GM23338 (cell line): ENCODE results near the gene RHEBL1. TPM values are rescaled to one million over a fixed set of nuclear protein-coding genes. Genes with fewer than 3 reads are reported as not detected.

ENCODE experiments used
- ATAC-seq: fragments of 200-7000 bp; cut with Tn5 transposase; 3 replicates; pipeline ENCODE4 v1.9.1; 2020
- DNase-seq: peaks from one replicate; pipeline ENCODE4 v3.0.0-alpha.2; 2015; ENCODE audit warnings: low spot score
- H2AFZ ChIP-seq: fragments of 200-600 bp; sonication (generic); 2 replicates; pipeline ENCODE4 v1.8.0; 2016; ENCODE audit warnings: antibody characterized with exemption, mild to moderate bottlenecking, moderate library complexity
- H3F3A ChIP-seq: fragments of 200-600 bp; sonication (generic); replicated peaks from 2 replicates; pipeline ENCODE4 v1.8.0; 2017; ENCODE audit warnings: antibody characterized with exemption, mixed run types, low read depth
- H3K27ac ChIP-seq: fragments of 200-600 bp; sonication (generic); 2 replicates; pipeline ENCODE4 v1.6.1; 2016; ENCODE audit warnings: low read depth
- H3K27me3 ChIP-seq: fragments of 200-600 bp; sonication (generic); 2 replicates; pipeline ENCODE4 v1.8.0; 2016; ENCODE audit warnings: mild to moderate bottlenecking, mixed run types, moderate library complexity; ENCODE audit not compliant: insufficient read depth
- H3K36me3 ChIP-seq: fragments of 200-600 bp; sonication (generic); 2 replicates; pipeline ENCODE4 v1.8.0; 2016; ENCODE audit warnings: mild to moderate bottlenecking; ENCODE audit not compliant: insufficient read depth
- H3K4me1 ChIP-seq: fragments of 200-600 bp; sonication (generic); 2 replicates; pipeline ENCODE4 v1.8.0; 2016; ENCODE audit warnings: mild to moderate bottlenecking, moderate library complexity; ENCODE audit not compliant: insufficient read depth
- H3K4me2 ChIP-seq: fragments of 200-600 bp; sonication (generic); 2 replicates; pipeline ENCODE4 v1.7.1; 2017; ENCODE audit warnings: mixed run types
- H3K4me3 ChIP-seq: fragments of 200-600 bp; sonication (generic); 2 replicates; pipeline ENCODE4 v1.6.1; 2016; ENCODE audit warnings: mixed run types
- H3K79me2 ChIP-seq: fragments of 200-600 bp; sonication (generic); replicated peaks from 2 replicates; pipeline ENCODE4 v1.8.0; 2017; ENCODE audit warnings: mild to moderate bottlenecking; ENCODE audit not compliant: insufficient read depth
- H3K9me2 ChIP-seq: fragments of 200-600 bp; sonication (generic); 2 replicates; pipeline ENCODE4 v1.8.0; 2017; ENCODE audit not compliant: insufficient read depth
- H4K20me1 ChIP-seq: fragments of 200-600 bp; sonication (generic); replicated peaks from 2 replicates; pipeline ENCODE4 v1.8.0; 2017; ENCODE audit warnings: mild to moderate bottlenecking; ENCODE audit not compliant: insufficient read depth
- H3K27ac Mint-ChIP-seq: 2 replicates; pipeline ENCODE4 v1.8.0; 2020; ENCODE audit warnings: inconsistent platforms, mild to moderate bottlenecking, moderate library complexity, mixed read lengths
- H3K27me3 Mint-ChIP-seq: 3 replicates; pipeline ENCODE4 v1.8.0; 2022; ENCODE audit warnings: low read depth, mild to moderate bottlenecking, moderate library complexity, mixed read lengths, inconsistent platforms; ENCODE audit not compliant: insufficient read depth, poor library complexity
- H3K36me3 Mint-ChIP-seq: 3 replicates; pipeline ENCODE4 v1.8.0; 2021; ENCODE audit warnings: low read depth, mild to moderate bottlenecking, inconsistent platforms, moderate library complexity, mixed read lengths
- H3K4me1 Mint-ChIP-seq: 3 replicates; pipeline ENCODE4 v1.8.0; 2020; ENCODE audit warnings: mild to moderate bottlenecking, inconsistent platforms, mixed read lengths
- H3K4me3 Mint-ChIP-seq: 3 replicates; pipeline ENCODE4 v1.8.0; 2021; ENCODE audit warnings: moderate library complexity, mild to moderate bottlenecking, inconsistent platforms, mixed read lengths
- H3K9me3 Mint-ChIP-seq: 3 replicates; pipeline ENCODE4 v1.8.0; 2020; ENCODE audit warnings: moderate library complexity, mild to moderate bottlenecking, inconsistent platforms, mixed read lengths
- CREB1 ChIP-seq: fragments of 250-450 bp; sonication (Bioruptor Pico); IDR thresholded peaks from 2 replicates; pipeline ENCODE4 v1.5.0; 2020; ENCODE audit warnings: low read depth, mild to moderate bottlenecking, moderate library complexity
- EZH2phosphoT487 ChIP-seq: fragments of 200-600 bp; sonication (generic); IDR thresholded peaks from one replicate; pipeline ENCODE4 v1.8.1; 2018; ENCODE audit warnings: antibody characterized with exemption; ENCODE audit not compliant: unreplicated experiment
- JUNB ChIP-seq: IDR thresholded peaks from one replicate; pipeline ENCODE4 v1.6.1; 2016; ENCODE audit warnings: antibody characterized with exemption; ENCODE audit not compliant: unreplicated experiment
- REST ChIP-seq: IDR thresholded peaks from one replicate; pipeline ENCODE4 v1.6.1; 2018; ENCODE audit warnings: antibody characterized with exemption; ENCODE audit not compliant: unreplicated experiment
- STAT1 ChIP-seq: IDR thresholded peaks from one replicate; pipeline ENCODE4 v1.6.1; 2016; ENCODE audit warnings: antibody characterized with exemption; ENCODE audit not compliant: unreplicated experiment
- ZNF114 ChIP-seq: fragments of 250-450 bp; sonication (Bioruptor Pico); IDR thresholded peaks from 2 replicates; pipeline ENCODE4 v1.5.0; 2020; ENCODE audit warnings: mild to moderate bottlenecking, moderate library complexity
- ZNF462 ChIP-seq: fragments of 250-450 bp; sonication (Bioruptor Pico); IDR thresholded peaks from 2 replicates; pipeline ENCODE4 v1.5.0; 2020; ENCODE audit warnings: mild to moderate bottlenecking, moderate library complexity
- polyA plus RNA-seq: library from polyadenylated mRNA; unstranded; fragments of >200 nt; fragmentation: Nextera tagmentation; extraction: Ambion mirVana; gene quantifications from 2 replicates; pipeline ENCODE4 v1.2.1, GENCODE V29; 2016
- total RNA-seq: library from RNA; depleted of rRNA; stranded (reverse); fragments of >200 nt; shearing (Covaris generic); gene quantifications from 2 replicates; pipeline ENCODE4 v1.2.3, GENCODE V29; 2014

RHEBL1 gene
- total and polyA plus RNA-seq, 2 experiments from 2014 or later = 9.4 to 11.8 TPM

DNA sequence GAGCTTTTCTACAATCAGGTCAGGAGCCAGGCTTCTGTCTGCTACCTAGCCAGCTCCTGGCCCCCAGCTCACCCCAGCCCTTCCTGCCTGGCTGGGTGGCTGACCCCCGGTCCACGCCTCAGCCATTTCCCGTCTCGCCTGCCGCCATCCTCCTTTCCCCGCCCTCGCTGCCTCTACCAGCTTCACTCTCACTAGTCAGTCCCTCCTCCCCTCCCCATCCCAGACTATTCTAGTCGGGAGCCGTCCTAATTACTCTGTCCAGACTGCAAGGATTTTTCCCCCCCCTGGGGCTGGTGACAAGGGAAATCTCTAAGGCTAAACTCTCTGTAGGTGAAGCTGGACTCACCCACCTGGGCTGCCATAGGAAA is 24.0 kb upstream of the RHEBL1 start (continued):
- TF ChIP-seq ZNF462 (no peak), ZNF114 (CRISPR knock-in tag) (no peak), EZH2phosphoT487 (no peak), CREB1 (CRISPR knock-in tag) (no peak), STAT1 (no peak)

GRCh38 chr12:49092816-49093406 is 23.1 kb upstream of the RHEBL1 start:
- peak overlapping the region; percentile 94 for H3K4me2 ChIP-seq
- no peaks in the 10 kb centered on the region for H3K9me3 Mint-ChIP-seq
- peaks cover 4% of the 10 kb centered on the region; the same call in 2 of the 3 replicates for H3K36me3 Mint-ChIP-seq
- H3F3A ChIP-seq = peaks cover 16% of the 10 kb centered on the region; the same call in 1 of the 2 replicates
- ATAC-seq (no peak), DNase-seq (no peak)
- H3K36me3 ChIP-seq = no peaks in the 10 kb centered on the region
- H3K79me2 ChIP-seq = no peaks in the 10 kb centered on the region
- H4K20me1 ChIP-seq = peaks cover 14% of the 10 kb centered on the region
- peaks cover 51% of the 10 kb centered on the region for H3K4me1 ChIP-seq
- no peaks in the 10 kb centered on the region for H3K9me2 ChIP-seq
- no peak overlapping the region for H2AFZ ChIP-seq
- H3K27ac ChIP-seq = no peak overlapping the region
- H3K27me3 ChIP-seq = peaks cover 86% of the 10 kb centered on the region
- no peak overlapping the region for H3K27ac Mint-ChIP-seq
- peaks cover 57% of the 10 kb centered on the region for H3K4me1 Mint-ChIP-seq
- peak overlapping the region; percentile 68; the same call in 1 of the 3 replicates for H3K4me3 Mint-ChIP-seq
- peak overlapping the region; percentile 53 for H3K4me3 ChIP-seq
- peaks cover 81% of the 10 kb centered on the region for H3K27me3 Mint-ChIP-seq
- TF ChIP-seq REST (no peak), JUNB (no peak)
